LoVo (cell line): ENCODE data around the gene EFNA4.

ENCODE experiments used
- DNase-seq: peaks from one replicate; pipeline ENCODE4 v3.0.0-alpha.2; 2016; ENCODE audit warnings: low spot score

EFNA4 gene

DNA sequence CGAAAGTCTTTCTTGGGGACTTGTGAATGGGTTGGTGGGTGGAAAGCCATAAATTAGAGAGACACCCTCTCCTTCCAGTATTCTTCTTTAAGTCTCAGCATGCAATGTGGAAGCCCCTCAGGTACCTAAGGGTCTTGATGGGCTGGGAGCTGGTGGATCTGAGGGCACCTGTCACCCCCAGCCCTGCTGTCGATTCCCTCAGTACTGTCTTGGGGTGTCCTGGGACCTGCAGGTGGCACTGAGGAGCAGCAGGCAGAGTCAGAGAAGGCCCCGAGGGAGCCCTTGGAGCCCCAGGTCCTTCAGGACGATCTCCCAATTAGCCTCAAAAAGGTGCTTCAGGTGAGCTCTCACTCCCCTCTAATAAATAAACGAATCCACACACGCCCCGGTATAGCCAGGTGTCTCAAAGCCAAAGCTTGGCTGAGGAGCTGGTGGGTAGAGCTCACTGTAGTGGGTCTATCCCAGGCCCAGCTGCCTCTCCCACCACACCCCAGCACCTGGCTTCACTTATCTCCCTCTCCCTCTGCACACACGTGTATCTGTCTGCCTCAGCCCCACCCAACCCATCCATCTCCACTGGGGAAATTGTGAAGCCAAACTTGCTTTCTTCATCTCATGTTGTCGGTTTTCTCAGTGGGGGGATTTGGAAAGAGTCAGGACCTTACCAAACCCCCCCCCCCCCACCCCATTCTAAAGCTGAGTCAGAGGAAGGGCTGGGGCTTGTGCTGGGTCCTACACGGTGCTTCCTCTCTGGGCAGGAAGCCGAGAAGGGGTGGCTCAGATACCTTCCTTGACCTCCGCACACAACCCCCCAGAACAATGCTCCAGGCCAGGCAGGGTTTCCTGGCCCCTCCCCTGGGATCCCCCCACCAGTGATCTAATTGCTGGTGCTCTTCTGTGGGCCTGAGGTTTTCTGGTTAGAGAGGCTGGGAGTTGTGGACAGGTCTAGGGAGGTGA lies 10.8 kb upstream of the EFNA4 start:
- DNase-seq: no peak

DNA sequence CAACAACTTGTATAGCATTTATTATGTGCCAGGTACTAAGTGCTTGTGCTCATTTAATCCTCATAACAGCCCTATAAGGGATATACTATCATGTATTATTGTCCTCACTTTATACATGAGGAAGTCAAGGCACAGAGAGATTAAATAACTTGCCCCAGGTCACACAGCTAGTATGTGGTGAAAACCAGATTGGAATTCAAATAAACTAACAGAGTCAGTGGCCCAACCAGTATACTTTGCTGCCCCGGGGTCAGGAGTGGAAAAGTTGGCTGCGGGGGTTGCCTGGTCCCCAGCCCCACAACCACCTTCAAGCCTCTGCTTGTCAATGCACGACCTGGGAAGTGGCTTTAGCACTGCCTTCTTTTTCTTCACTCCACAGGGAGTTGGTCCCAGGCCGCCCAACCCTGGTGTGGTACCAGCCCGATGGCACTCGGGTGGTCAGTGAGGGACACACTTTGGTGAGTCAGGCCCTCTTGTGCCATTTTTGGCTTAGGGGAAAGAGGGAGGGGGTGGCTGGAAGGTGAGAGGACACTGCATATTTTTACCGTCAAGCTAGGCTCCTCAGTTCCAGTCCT lies 9.9 kb upstream of the EFNA4 start:
- DNase-seq: no peak

DNA sequence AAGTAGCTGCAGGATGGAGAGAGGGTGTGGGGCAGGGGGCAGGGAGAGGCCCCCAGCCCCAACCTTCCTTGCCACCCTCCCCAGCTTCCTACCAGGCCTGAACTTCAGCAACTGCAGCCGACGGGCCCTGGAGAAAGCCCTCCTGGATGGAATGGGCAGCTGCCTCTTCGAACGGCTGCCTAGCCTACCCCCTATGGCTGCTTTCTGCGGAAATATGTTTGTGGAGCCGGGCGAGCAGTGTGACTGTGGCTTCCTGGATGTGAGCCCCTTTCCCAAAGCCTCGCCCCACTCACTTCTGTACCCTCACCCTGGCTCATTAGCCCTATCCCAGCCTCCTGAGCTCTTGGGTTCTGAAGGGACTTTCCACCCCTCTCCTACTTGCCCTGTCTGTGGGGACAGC lies 6.4 kb upstream of the EFNA4 start:
- no peak for DNase-seq

DNA sequence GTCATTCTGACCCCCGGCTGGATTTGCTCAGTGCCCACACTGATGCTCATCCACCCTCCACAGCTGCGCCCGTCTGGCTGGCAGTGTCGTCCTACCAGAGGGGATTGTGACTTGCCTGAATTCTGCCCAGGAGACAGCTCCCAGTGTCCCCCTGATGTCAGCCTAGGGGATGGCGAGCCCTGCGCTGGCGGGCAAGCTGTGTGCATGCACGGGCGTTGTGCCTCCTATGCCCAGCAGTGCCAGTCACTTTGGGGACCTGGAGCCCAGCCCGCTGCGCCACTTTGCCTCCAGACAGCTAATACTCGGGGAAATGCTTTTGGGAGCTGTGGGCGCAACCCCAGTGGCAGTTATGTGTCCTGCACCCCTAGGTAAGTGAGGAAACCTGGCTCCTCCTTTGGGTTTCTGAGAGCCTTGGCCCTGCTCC lies 5.7 kb upstream of the EFNA4 start:
- DNase-seq: no peak

DNA sequence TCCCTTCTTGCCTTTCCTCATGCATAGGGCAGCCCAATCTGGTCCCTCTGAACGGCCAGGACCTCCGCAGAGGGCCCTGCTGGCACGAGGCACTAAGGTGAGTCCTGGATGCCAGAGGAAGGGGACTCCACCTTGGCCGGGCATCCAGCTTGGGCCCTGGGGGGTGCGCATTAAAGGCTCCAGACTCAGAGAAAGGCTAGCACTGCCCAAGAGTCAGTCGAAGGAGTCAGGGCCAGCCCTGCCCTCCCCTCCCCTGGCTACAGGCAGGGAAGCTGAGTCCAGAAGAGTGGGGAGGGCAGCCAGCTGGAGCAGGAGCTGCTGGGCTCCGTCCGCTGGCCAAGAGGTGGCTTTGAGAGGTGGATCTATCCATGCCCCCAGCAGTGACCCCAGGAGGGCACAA lies 2.8 kb upstream of the EFNA4 start:
- no peak for DNase-seq

DNA sequence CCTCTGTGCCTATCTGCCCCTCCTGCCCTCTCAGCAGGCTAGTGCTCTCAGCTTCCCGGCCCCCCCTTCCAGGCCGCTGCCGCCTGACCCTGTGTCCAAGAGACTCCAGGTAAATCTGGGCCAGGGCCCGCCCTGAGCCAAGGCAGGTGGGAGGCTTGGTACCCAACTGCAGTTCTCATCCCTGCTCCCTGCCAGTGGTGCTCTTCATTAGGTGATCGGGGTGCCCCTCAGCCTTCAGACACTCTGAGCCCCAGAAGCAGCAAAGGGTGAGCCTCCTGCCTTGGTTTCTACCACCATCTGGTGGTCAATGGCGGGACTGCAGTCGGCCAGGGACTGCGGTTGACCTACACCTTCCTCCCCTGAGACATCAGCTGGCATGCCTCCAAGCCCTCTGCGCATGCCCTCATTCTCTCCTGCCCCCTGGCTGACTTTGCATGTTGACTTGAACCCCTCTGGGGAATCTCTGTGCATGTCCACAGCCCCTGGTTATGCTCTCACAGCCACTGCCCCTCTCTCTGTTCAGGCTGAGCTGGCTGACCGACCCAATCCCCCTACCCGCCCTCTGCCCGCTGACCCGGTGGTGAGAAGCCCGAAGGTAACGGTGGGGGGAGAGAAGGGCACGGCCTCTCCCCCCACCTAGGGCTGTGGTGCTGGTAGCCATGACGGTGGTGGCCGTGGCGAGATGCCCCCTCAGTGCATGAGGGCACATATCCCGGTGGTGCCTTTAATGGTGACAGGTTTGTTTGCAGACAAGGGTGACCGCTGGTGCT lies 2.0 kb upstream of the EFNA4 start:
- DNase-seq: peak; percentile 75

DNA sequence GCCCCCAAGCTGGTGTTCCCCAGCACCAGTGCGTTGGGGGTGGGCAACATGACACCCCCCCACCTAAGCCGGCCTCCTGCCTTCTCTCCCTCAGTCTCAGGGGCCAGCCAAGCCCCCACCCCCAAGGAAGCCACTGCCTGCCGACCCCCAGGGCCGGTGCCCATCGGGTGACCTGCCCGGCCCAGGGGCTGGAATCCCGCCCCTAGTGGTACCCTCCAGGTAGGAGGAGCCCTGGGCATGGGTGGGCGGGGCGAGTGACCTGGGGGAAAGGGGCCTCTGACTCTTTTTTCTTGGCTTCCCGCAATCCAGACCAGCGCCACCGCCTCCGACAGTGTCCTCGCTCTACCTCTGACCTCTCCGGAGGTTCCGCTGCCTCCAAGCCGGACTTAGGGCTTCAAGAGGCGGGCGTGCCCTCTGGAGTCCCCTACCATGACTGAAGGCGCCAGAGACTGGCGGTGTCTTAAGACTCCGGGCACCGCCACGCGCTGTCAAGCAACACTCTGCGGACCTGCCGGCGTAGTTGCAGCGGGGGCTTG lies 1.3 kb upstream of the EFNA4 start:
- no peak for DNase-seq

DNA sequence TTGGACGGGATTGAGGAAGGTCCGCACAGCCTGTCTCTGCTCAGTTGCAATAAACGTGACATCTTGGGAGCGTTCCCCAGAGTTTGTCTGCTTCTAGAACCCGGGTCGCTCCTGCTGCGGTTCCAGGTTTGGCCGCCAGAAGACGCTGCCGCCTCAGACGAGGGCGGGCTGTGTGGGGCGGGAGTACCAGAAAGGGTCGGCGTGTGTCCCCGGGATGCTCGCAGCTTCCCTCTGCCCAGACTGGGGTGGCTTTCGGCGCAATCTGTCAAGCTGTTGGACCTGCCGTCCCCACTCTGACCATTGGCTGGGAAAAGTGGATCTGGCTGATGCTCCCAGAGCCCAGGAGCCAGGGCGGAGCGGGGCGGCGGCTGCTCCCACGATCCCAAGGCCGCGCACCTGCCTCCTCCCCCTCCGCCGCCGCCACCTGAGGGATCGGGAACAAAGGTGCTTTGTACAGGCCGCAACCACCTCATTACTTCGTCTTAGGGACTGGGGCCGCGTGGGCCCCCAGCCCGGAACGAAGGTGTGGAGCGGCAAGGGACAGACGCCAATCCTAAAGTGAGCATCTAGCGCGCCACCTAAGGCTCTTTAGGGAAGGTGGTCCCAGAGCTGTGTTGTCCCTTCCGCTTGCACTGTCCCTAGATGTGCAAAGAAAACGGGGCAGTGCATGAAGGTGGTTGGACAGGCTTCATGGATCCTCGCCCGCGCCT lies 683 bp upstream of the EFNA4 start:
- no peak for DNase-seq

DNA sequence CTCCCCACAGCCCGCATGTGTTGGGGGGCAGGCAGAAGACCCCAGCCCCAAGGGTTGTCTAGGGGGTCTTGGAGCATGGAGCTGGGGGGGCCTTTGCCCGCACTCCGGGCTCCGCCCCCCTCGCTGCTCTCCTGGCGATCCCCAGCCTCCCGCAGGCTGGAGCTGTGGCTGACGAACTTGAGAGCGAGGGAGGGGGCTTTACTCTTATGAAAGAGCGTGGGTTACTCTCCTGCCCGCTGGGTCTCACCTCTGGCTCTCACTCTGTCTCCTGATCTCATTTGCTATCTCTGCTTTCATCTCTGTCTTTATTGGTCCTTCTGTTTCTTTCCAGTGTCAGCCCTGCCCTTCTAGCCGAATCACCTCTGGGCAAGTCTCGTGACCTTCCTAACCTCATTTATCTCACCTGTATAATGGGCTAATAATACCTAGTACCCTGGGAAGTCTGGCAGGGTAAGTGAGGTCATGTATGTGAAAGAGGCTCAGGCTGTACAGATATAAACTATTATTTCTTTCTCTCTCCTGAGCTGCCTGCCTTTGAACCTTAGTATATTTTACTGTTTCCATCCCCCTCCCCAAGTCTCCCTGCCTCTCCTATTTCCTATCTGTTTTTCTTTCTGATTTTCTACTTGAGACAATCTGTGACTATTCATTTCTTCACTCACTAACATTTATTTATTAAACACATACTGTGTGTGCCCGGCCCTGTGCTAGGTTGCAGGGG lies 731 bp downstream of the EFNA4 start:
- DNase-seq: no peak

DNA sequence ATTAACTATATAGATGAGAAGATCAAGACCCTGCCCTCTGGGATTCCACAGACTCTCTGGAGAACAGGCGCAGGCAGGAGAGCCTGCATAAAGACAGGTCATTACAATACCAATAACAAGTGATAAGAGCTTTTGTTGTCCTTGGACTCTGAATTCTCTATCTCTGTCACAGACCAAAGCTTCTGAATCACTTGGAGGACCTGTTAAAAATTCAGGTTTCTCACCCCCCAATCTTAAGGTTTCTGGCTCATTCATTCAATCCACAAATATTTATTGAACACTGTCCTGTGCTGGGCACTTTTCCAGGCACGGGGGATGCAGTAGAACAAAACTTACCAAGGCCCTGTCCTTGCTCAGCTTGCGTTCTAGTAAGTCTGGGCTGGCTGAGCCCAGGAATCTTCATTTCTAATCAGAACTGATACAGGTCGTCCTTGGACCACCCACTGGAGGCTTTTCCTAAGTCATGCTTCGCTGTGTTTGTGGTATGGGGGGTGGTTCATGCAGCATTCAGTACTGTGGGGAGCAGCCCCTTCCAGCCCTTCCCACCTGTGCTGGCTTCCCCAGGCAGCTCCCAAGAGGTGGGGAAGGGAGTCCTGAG lies 1.4 kb downstream of the EFNA4 start:
- no peak for DNase-seq

DNA sequence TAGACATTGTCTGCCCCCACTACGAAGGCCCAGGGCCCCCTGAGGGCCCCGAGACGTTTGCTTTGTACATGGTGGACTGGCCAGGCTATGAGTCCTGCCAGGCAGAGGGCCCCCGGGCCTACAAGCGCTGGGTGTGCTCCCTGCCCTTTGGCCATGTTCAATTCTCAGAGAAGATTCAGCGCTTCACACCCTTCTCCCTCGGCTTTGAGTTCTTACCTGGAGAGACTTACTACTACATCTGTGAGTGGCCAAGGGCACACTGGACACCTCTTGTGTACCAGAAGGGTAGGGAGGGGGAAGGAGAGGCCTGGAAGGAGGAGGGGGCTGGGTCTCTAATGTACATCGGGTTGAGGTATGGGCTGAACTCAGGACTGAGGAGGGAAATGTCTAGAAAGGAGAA lies 3.2 kb downstream of the EFNA4 start:
- DNase-seq: no peak

DNA sequence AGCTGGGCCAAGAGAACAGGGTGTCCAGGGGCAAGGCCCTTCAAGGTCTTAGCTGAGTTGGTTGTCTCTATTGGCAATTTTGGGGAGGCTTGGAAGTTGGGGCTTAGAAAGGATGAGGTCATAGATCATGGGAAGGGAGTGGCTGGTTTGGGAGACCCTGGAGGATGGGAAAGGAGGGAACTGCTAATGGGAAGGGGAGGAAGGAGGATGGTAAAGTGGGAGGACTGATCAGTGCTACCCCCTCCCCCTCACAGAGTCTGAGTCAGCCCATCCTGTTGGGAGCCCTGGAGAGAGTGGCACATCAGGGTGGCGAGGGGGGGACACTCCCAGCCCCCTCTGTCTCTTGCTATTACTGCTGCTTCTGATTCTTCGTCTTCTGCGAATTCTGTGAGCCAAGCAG lies 5.1 kb downstream of the EFNA4 start:
- DNase-seq: no peak

DNA sequence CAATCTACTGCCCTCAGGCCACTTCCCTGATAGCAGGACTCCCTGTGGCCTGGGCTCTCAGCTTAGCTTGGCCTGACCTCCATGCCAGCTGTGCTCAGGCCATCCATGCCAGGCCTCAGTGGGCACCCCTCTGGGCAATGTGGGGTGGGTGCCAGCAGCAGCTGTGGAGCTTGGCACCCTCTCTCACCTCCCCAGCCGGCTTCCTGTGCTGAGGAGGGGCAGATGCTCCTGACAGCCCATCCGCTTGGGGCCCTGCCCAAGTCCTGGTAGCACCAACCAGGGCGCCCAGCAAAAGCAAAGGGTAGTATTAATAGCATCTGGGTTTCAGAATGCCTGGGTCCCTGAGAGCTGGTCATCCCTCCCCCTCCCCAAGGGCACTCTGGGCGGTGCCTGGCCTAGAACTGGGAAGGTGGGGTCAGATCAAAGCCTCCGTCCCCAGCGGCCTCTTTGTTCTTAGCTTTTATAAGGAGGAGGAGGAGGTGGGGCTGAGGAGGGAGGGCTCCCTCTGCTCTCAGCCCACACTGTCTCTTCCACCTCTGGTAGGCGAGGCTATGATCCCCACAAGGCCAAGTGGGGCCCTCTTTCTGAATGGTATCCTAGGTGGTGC lies 6.1 kb downstream of the EFNA4 start:
- DNase-seq: peak; percentile 29

DNA sequence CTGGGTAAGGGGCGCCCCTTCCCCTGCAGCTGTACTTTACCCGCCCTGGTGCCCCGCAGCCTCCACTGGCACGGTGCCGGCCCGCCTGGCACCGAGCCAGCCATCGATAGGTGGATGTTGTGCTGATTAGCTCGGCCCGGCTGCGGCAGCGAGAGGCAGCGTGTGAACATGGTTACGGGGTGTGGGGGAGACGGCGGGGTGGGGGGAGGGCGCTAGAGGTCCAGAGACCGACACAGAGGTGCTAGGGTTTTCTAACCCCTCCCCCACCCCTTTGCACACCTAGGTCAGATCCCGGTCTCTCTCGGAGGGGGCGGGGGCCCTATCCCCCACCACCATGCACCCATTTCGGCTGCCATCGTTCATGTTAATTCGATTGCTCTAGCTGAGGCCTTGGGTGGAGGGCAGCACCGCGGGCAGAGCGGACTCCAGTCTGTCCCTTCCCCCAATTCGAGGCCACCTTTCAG lies 6.7 kb downstream of the EFNA4 start:
- DNase-seq: no peak

DNA sequence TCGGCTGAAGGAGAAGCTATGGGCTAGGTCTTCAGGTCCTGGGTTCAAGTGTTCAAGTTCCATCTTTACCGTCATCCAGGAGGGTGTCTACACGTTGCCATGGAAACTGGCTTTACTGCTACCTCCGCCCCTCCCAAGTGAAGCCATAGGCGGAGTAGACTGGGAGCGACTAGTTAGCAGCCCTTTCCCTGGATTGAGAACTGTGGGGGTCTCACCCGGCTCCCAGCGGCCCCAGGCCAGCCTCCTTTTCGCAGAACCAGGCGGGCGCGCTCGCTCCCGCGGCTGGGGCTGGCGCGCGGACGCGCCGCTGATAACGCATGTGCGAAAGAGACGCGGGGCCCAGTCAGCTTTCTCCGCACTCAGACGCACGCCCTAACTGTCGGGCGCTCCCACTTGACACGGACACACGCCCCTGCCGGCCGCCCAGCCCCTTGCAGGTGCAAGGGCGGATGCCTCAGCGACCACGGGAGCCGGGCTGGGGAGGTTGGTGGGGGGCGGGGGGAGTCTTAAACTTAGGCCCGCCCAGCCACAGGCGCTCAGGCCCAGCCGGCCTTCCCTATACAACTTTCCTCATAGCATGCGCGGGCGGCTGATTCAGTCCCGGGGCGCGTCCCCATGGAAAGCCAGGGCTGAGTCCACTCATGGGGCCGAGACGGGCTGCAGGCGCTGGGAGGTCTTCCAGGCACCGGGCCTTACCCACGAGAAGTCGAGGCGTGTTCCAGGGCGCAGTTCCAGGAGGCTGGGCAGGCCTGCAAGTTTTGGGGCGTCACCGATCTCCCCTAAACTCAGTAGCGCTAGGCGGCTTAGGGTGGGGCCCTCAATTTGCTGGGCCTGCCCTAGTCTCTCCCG lies 7.4 kb downstream of the EFNA4 start:
- peak; percentile 47 for DNase-seq

DNA sequence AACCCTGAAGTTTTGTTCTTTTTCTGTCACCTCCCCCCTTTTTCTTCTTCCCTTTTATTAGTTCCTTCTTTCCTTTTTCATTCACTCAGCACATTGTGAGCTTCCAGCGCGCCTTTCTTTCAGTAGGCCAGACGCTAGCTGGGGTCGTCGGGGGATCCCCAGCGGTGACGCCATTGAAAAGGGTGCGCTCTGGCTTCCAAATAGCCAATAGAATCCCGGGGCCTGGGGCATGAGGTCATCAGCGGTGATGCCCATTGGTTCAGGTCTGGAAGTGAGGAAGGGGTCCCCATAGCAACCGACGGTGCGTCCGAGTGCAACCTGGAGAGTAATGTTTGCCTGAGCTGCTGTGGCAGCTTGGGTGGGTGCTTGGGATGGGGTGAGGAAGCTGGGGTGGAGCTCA lies 8.2 kb downstream of the EFNA4 start:
- DNase-seq: no peak

DNA sequence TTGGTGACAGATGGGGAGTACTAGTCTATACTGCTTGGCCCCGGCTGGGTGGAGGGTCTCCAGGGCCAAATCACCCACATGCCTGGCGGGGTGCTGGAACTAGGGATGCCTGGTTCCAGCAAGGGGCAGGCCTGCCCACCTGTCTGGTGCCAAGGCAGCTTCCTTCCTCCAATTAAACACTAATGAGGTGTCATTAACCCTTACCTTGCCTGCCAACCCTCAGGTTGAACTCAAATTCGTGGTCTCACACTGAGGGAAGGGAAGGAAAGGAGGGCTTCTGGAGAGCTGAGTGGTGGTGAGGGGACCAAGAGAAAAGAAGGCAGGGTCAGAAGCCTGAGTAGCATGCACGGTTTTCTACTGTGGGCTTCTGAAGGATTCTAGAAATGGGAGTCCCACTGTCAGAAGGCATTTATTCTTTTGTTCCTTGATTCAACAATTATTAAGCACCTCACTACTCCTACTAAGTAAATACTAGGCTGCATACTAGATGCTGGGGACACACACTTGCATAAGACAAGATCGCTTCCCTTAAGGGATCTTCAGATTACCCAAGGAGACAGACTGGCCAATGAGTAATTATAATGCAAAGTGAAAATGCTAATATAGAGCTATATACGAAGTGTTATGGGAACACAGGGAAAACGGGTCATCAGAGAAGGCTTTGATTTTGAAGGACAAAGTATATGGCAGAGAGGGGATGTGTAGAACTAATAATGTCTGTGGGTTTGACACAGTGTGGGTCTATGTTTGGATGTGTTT lies 9.2 kb downstream of the EFNA4 start:
- no peak for DNase-seq

DNA sequence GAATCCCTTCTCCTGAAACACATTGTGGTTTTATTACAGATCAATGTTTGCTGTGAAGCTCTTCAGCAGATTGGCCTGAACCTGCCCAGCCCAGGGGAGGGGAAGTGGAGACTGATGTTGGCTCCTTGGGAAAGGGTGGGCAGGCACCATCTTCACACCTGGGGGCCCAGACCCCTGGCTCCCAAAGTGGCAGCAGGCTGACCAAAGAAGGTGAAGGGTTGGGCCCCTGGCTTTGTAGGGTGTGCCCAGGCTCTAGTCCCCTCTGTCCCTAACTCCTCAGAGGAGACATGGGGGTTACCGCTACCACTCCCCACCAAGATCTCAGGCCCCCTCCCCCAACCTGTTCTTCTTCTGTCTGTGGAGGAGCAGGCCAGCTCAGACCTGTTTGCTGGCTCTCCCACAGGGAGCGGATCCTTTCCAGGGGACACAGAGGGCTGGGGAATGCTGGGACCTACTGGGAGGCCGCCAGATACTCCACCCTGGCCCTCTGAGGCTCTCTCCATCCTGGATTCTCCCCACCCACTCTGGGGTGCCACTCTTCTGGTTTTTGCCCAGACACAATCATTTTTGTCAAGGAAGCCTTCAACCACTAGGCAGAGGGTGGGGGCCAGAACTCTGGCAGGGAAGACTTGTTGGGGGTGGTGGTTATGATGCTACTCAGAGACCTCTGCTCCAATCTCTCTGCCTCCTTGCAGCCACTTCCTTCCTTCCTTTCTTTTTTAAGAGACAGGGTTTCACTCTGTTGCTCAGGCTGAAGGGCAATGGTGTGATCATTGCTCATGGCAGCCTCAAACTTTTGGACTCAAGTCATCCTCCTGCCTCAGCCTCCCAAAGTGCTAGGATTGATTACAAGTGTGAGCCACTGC lies 10.1 kb downstream of the EFNA4 start:
- no peak for DNase-seq
